ENCODE data around the gene INO80C. TPM values are rescaled to one million over a fixed set of nuclear protein-coding genes. Genes with fewer than 3 reads are reported as not detected.

Gene INO80C
- total RNA-seq, 1 experiment from 2014 or later: 42.3 TPM

GRCh38 chr18:35484034-35484433 is 13.7 kb downstream of the INO80C start (continued):
- TF ChIP-seq ZNF396 (CRISPR knock-in tag; IDR thresholded peaks at IDR 0.05; ENCODE audit: borderline replicate concordance): no peak

DNA sequence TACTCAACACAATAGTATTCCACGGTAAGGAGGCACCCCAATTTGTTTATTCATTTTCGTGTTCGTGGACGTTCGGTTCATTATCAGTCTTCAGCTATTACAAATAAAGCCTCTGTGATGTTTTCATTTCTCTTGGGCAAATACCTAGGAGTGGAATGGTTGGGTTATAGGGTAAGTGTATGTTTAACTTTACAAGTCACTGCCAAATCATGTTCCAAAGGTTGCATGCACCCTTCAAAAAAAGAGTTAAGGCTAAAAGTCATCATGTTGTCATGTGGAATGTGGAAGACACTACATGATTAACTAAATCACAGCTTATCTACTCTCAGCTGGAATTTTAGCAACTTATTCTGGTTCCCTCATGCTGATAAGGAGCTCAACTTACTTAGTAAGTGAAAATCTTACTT is 15.8 kb downstream of the INO80C start:
- ATAC-seq: no peak

DNA sequence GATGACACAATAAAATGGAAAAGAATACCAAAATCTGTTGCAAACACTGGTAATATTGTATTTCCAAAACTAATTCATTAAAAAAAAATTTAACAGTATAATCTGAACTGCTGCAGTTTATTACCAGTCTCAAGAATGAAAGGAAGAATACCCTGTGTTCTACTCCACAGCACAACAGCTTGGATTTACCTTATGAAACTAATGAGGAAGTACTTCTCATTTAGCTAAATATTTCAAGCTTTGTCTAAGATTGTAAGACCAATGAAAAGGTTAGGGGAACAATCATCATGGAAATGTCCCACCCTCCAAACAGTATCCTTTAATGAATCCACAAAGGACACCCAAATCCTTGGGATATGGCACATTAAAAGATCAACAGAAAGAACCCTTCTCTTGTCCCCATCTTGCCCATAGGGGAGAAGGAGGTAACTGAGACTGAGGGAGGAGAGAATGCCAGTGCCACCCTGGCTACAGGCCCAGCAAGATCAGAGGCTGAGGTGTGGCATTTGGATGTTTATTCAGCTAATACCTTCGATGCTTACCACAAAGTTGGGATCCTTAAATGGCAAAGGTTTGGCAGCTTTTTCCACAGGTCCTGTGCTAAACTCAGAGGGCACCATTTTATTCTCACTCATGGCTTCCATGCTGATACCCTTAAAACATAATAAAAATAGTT is 17.7 kb downstream of the INO80C start:
- no peak overlapping the region for H3K4me3 Mint-ChIP-seq
- ChIA-PET POLR2A (no interaction called here), CTCF (interaction anchor here (1.1 kb wide), 1 partner anchor 94 kb away, joined by 3 read pairs; no protein-coding TSS in a partner anchor)
- ATAC-seq (no peak), DNase-seq (ENCODE audit: low spot score) (no peak)
- peaks cover 18% of the 10 kb centered on the region for H3K36me3 Mint-ChIP-seq
- H3K4me1 Mint-ChIP-seq: peaks cover 5% of the 10 kb centered on the region; the same call in 1 of the 2 replicates
- no peak overlapping the region for H3K27ac Mint-ChIP-seq
- H3K27me3 Mint-ChIP-seq (ENCODE audit: low read depth): no peaks in the 10 kb centered on the region; the same call in 1 of the 2 replicates
- no peaks in the 10 kb centered on the region; the same call in 1 of the 2 replicates for H3K9me3 Mint-ChIP-seq
- TF ChIP-seq E2F1 (CRISPR knock-in tag; IDR thresholded peaks at IDR 0.05) (no peak), E2F4 (CRISPR knock-in tag; IDR thresholded peaks at IDR 0.05; ENCODE audit: borderline replicate concordance, low read depth) (no peak), GABPB1 (CRISPR knock-in tag; IDR thresholded peaks at IDR 0.05) (no peak), GRHL2 (CRISPR knock-in tag; IDR thresholded peaks at IDR 0.05; ENCODE audit: insufficient replicate concordance, severe bottlenecking) (no peak), NR3C1 (CRISPR knock-in tag; conservative IDR thresholded peaks at IDR 0.05; ENCODE audit: low read depth) (no peak), ZBTB21 (CRISPR knock-in tag; IDR thresholded peaks at IDR 0.05; ENCODE audit: borderline replicate concordance) (no peak), NR1H2 (CRISPR knock-in tag; IDR thresholded peaks at IDR 0.05) (no peak), ZNF281 (CRISPR knock-in tag; IDR thresholded peaks at IDR 0.05) (no peak), RORB (CRISPR knock-in tag; IDR thresholded peaks at IDR 0.05) (no peak), ZNF532 (CRISPR knock-in tag; IDR thresholded peaks at IDR 0.05; ENCODE audit: borderline replicate concordance) (no peak), GTF2I (CRISPR knock-in tag; conservative IDR thresholded peaks at IDR 0.05) (no peak)
- TF ChIP-seq, protein P1, sequence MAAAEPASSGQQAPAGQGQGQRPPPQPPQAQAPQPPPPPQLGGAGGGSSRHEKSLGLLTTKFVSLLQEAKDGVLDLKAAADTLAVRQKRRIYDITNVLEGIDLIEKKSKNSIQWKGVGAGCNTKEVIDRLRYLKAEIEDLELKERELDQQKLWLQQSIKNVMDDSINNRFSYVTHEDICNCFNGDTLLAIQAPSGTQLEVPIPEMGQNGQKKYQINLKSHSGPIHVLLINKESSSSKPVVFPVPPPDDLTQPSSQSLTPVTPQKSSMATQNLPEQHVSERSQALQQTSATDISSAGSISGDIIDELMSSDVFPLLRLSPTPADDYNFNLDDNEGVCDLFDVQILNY (CRISPR knock-in tag; IDR thresholded peaks at IDR 0.05): no peak
- TF ChIP-seq, protein P2, sequence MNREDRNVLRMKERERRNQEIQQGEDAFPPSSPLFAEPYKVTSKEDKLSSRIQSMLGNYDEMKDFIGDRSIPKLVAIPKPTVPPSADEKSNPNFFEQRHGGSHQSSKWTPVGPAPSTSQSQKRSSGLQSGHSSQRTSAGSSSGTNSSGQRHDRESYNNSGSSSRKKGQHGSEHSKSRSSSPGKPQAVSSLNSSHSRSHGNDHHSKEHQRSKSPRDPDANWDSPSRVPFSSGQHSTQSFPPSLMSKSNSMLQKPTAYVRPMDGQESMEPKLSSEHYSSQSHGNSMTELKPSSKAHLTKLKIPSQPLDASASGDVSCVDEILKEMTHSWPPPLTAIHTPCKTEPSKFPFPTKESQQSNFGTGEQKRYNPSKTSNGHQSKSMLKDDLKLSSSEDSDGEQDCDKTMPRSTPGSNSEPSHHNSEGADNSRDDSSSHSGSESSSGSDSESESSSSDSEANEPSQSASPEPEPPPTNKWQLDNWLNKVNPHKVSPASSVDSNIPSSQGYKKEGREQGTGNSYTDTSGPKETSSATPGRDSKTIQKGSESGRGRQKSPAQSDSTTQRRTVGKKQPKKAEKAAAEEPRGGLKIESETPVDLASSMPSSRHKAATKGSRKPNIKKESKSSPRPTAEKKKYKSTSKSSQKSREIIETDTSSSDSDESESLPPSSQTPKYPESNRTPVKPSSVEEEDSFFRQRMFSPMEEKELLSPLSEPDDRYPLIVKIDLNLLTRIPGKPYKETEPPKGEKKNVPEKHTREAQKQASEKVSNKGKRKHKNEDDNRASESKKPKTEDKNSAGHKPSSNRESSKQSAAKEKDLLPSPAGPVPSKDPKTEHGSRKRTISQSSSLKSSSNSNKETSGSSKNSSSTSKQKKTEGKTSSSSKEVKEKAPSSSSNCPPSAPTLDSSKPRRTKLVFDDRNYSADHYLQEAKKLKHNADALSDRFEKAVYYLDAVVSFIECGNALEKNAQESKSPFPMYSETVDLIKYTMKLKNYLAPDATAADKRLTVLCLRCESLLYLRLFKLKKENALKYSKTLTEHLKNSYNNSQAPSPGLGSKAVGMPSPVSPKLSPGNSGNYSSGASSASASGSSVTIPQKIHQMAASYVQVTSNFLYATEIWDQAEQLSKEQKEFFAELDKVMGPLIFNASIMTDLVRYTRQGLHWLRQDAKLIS (CRISPR knock-in tag; IDR thresholded peaks at IDR 0.05; ENCODE audit: borderline replicate concordance): no peak

More for the DNA sequence above, 15.8 kb downstream of the INO80C start:
- POLR2A ChIA-PET: interaction anchor here (1.5 kb wide), 1 partner anchor 16 kb away, joined by 4 read pairs; the partner anchor contains the start of gene INO80C
- no peaks in the 10 kb centered on the region for H3K9me3 Mint-ChIP-seq
- no peak for DNase-seq (ENCODE audit: low spot score)
- peaks cover 11% of the 10 kb centered on the region for H3K36me3 Mint-ChIP-seq
- CTCF ChIA-PET: no interaction called here
- no peak overlapping the region for H3K4me3 Mint-ChIP-seq
- H3K27ac Mint-ChIP-seq: no peak overlapping the region
- peaks cover 18% of the 10 kb centered on the region for H3K4me1 Mint-ChIP-seq
- no peak for TF ChIP-seq ZNF121 (CRISPR knock-in tag; IDR thresholded peaks at IDR 0.05)
- no peak for TF ChIP-seq MXD4 (CRISPR knock-in tag; IDR thresholded peaks at IDR 0.05; ENCODE audit: borderline replicate concordance)
- TF ChIP-seq GRHL2 (CRISPR knock-in tag; IDR thresholded peaks at IDR 0.05; ENCODE audit: insufficient replicate concordance, severe bottlenecking): no peak
- no peaks in the 10 kb centered on the region; the same call in 1 of the 2 replicates for H3K27me3 Mint-ChIP-seq (ENCODE audit: low read depth)

Measured in WTC11 (cell line).